Choroid plexus epithelial cell (primary cell): ENCODE results near the gene ESRRG.

Experiments used
- DNase-seq: peaks from one replicate; pipeline ENCODE4 v3.0.0-alpha.2; 2010; ENCODE audit warnings: low read depth
- H3K4me3 ChIP-seq: 2 replicates; pipeline ENCODE4 v1.5.1; 2011; ENCODE audit warnings: low read depth, mild to moderate bottlenecking, control low read depth, low read length, moderate library complexity
- CTCF ChIP-seq: conservative IDR thresholded peaks from 2 replicates; pipeline ENCODE4 v1.5.1; 2011; ENCODE audit warnings: low read depth, mild to moderate bottlenecking, control low read depth, inconsistent platforms, low read length, moderate library complexity

ESRRG gene

DNA sequence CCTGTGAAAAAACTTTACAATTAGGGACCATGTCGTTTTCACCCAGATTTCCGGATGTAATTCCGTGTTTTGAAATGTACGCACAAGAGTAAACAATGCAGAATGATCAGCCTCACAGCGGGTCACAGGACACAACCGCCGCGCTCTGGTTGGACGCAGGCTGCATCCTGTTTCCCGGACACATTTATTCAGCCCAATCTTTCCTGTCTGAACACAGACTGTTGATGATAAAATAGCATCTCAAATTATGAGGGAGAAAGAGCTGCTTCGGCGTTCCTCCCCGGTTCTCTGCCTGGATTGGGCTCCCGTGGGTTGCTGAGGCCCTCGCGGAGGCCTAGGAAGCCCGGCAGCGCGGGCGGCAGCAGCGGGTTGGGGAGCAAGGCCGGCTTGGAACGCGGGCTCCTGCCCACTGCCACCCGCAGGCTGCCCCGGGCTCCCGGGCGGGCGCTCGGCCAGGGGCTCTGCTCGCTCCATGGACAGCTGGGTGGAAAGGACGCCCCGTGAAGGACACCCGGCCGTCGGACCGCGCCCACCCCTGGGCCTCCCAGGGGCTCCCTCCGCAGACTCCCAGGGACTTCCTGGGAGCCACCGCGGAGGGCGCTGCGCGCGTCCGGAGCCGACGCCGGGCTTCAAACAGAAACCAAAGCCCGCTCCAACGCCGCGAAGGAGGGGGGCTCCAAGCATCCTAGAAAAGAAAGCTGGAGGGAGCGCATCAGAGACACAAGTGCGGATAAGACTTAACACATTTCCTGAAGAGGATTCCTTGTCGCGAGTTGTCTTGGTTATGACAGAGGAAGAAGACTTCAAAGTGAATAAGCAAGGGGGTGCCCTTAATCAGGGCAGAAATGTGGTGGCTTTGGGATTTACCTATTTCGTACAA is 122.3 kb downstream of the ESRRG start:
- peak; percentile 61 for TF ChIP-seq CTCF
- peak overlapping the region; percentile 68 for H3K4me3 ChIP-seq
- peak; percentile 79 for DNase-seq

DNA sequence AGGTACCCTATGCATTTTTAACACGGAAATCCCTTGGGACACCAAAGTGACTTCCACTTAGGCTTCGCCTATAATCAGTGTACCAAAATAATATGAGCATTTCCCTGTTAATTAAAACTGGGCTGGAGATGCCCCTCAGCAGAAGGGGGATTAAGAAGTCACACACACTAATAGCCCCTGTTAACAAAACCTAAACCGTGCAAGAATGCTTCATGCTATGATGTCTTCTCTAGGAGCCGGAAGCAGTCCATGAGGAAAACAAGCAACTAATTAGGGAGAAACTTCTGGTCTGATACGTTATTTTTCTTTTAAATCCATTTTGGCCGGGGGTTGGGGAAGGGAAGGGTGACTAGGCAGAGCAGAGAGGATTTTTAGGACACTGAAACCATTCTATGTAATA is 123.4 kb downstream of the ESRRG start:
- no peak overlapping the region for H3K4me3 ChIP-seq
- no peak for DNase-seq
- no peak for TF ChIP-seq CTCF

DNA sequence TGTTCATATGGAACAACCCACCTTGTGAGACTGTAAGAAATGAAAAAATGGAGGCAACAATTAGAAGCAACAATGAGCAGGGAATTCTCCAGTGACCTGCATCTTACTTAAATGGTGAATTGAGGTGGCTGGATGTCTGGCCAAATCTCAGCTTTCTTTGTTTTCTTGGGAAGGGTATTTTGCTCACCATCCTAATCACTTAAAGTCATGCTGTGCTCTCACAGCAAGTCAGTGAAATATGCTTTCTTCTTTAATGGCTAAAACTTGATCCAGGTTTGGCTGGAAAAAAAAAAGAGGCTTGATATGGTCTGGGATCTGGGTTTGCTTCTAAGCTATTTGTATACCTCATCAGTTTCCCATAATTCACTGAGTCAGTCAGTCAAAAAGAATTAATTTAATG is 124.8 kb downstream of the ESRRG start:
- no peak overlapping the region for H3K4me3 ChIP-seq
- DNase-seq = no peak
- no peak for TF ChIP-seq CTCF

- no peak for DNase-seq
- H3K4me3 ChIP-seq = no peak overlapping the region
Observed at GRCh38 chr1:216596281-216596862, 126.9 kb downstream of the ESRRG start.

GRCh38 chr1:216587715-216588114 is 135.5 kb downstream of the ESRRG start:
- no peak for TF ChIP-seq CTCF
- no peak overlapping the region for H3K4me3 ChIP-seq
- no peak for DNase-seq

More at GRCh38 chr1:216596281-216596862, 126.9 kb downstream of the ESRRG start:
- no peak for TF ChIP-seq CTCF

- no peak for TF ChIP-seq CTCF
- no peak overlapping the region for H3K4me3 ChIP-seq
- DNase-seq = no peak
Observed at GRCh38 chr1:216582151-216582550, 141.1 kb downstream of the ESRRG start.
